IMR-90 (cell line): Measurements from ENCODE around the gene NIPAL3. TPM values are rescaled to one million over a fixed set of nuclear protein-coding genes. Genes with fewer than 3 reads are reported as not detected.

ENCODE experiments used
- ATAC-seq: fragments of 200-7000 bp; cut with Tn5 transposase; 2 replicates; pipeline ENCODE4 v1.9.1; 2020; ENCODE audit warnings: low read depth, mild to moderate bottlenecking, moderate library complexity
- BruUV-seq: library from RNA; stranded (reverse); fragments of 400-500 nt; replicated peaks from 2 replicates; lab custom pipeline; 2021; lab: Mats Ljungman, UMichigan
- CTCF ChIA-PET: fragments of 300-600 bp; formaldehyde crosslinking; extraction: SDS; loops from one replicate; lab custom pipeline; 2021; ENCODE audit warnings: antibody characterized with exemption; lab: Yijun Ruan, JAX
- POLR2A ChIA-PET: fragments of 300-600 bp; sonication (Branson Sonifier 250); formaldehyde crosslinking; loops from one replicate; lab custom pipeline; 2022; ENCODE audit warnings: antibody characterized with exemption; ENCODE audit not compliant: unreplicated experiment; lab: Charles Lee
- DNase-seq: peaks from one replicate; pipeline ENCODE4 v3.0.0; 2013
- H2AFZ ChIP-seq: replicated peaks from 2 replicates; pipeline ENCODE3; 2013; ENCODE audit warnings: low read length, mild to moderate bottlenecking; ENCODE audit not compliant: poor library complexity
- H2AK5ac ChIP-seq: 2 replicates; pipeline ENCODE4 v1.6.1; 2013; ENCODE audit warnings: low read depth, low read length, inconsistent platforms
- H2AK9ac ChIP-seq: replicated peaks from 2 replicates; pipeline ENCODE3; 2013; ENCODE audit warnings: mild to moderate bottlenecking, low read depth, low read length, moderate library complexity; ENCODE audit not compliant: poor library complexity
- H2BK120ac ChIP-seq: 2 replicates; pipeline ENCODE4 v1.6.1; 2013; ENCODE audit warnings: low read depth, low read length, inconsistent platforms
- H2BK15ac ChIP-seq: 3 replicates; pipeline ENCODE4 v1.6.1; 2013; ENCODE audit warnings: low read depth, low read length, inconsistent platforms
- H2BK20ac ChIP-seq: 2 replicates; pipeline ENCODE4 v1.6.1; 2013; ENCODE audit warnings: low read depth, mild to moderate bottlenecking, inconsistent platforms, low read length, moderate library complexity
- H2BK5ac ChIP-seq: 2 replicates; pipeline ENCODE4 v1.6.1; 2013; ENCODE audit warnings: mild to moderate bottlenecking, low read depth, low read length, inconsistent platforms; ENCODE audit not compliant: poor library complexity, severe bottlenecking
- H3K14ac ChIP-seq: replicated peaks from 2 replicates; pipeline ENCODE4 v1.6.1; 2013; ENCODE audit warnings: low read depth, low read length, inconsistent platforms
- H3K18ac ChIP-seq: 2 replicates; pipeline ENCODE4 v1.6.1; 2013; ENCODE audit warnings: low read depth, low read length, control low read depth
- H3K23ac ChIP-seq: 2 replicates; pipeline ENCODE4 v1.6.1; 2013; ENCODE audit warnings: low read depth, low read length, inconsistent platforms
- H3K27ac ChIP-seq: 2 replicates; pipeline ENCODE4 v1.5.1; 2013; ENCODE audit warnings: mild to moderate bottlenecking, control low read depth, low read length; ENCODE audit not compliant: insufficient read depth
- H3K27me3 ChIP-seq: 2 replicates; pipeline ENCODE4 v1.6.1; 2013; ENCODE audit warnings: low read length; ENCODE audit not compliant: control insufficient read depth, insufficient read depth
- H3K36me3 ChIP-seq: 2 replicates; pipeline ENCODE4 v1.6.1; 2013; ENCODE audit warnings: low read length, mixed read lengths; ENCODE audit not compliant: control insufficient read depth, insufficient read depth
- H3K4ac ChIP-seq: 2 replicates; pipeline ENCODE4 v1.6.1; 2013; ENCODE audit warnings: low read depth, low read length, inconsistent platforms
- H3K4me1 ChIP-seq: 2 replicates; pipeline ENCODE4 v1.6.1; 2013; ENCODE audit warnings: low read length, mixed read lengths; ENCODE audit not compliant: control insufficient read depth, insufficient read depth
- H3K4me2 ChIP-seq: 2 replicates; pipeline ENCODE4 v1.6.1; 2013; ENCODE audit warnings: low read depth, mild to moderate bottlenecking, control low read depth, low read length, moderate library complexity
- H3K4me3 ChIP-seq: 2 replicates; pipeline ENCODE4 v1.5.1; 2013; ENCODE audit warnings: low read depth, mild to moderate bottlenecking, control low read depth, low read length, moderate library complexity; ENCODE audit not compliant: insufficient read depth
- H3K56ac ChIP-seq: 2 replicates; pipeline ENCODE4 v1.6.1; 2013; ENCODE audit warnings: low read length, inconsistent platforms; ENCODE audit not compliant: insufficient read depth; ENCODE audit errors: extremely low read depth
- H3K79me1 ChIP-seq, 2 experiments: 2 replicates each; pipeline ENCODE4 v1.6.1; 2013; ENCODE audit warnings: low read length in 2 of 2, inconsistent platforms in 1 of 2, low read depth in 1 of 2
- H3K9ac ChIP-seq: 2 replicates; pipeline ENCODE4 v1.6.1; 2013; ENCODE audit warnings: low read depth, low read length, control low read depth
- H3K9me1 ChIP-seq: 2 replicates; pipeline ENCODE4 v1.6.1; 2013; ENCODE audit warnings: low read length, inconsistent platforms; ENCODE audit not compliant: insufficient read depth
- H3K9me3 ChIP-seq: 2 replicates; pipeline ENCODE4 v1.6.1; 2013; ENCODE audit warnings: low read length; ENCODE audit not compliant: control insufficient read depth, insufficient read depth
- H4K20me1 ChIP-seq: 2 replicates; pipeline ENCODE4 v1.6.1; 2013; ENCODE audit warnings: low read length, inconsistent platforms; ENCODE audit not compliant: insufficient read depth
- H4K5ac ChIP-seq: 2 replicates; pipeline ENCODE4 v1.6.1; 2013; ENCODE audit warnings: mild to moderate bottlenecking, low read depth, low read length, control low read depth
- H4K8ac ChIP-seq, 2 experiments: 2 replicates each; pipeline ENCODE4 v1.6.1; 2013; ENCODE audit warnings: low read depth in 2 of 2, low read length in 2 of 2, control low read depth in 1 of 2, inconsistent platforms in 1 of 2
- H4K91ac ChIP-seq: 2 replicates; pipeline ENCODE4 v1.6.1; 2013; ENCODE audit warnings: low read depth, low read length, inconsistent platforms; ENCODE audit not compliant: insufficient read depth
- BHLHE40 ChIP-seq: fragments of 150-350 bp; IDR thresholded peaks from 2 replicates; pipeline ENCODE4 v1.6.1; 2016; ENCODE audit warnings: mild to moderate bottlenecking, low read depth, low read length
- CEBPB ChIP-seq: IDR thresholded peaks from 2 replicates; pipeline ENCODE4 v1.6.1; 2012; ENCODE audit warnings: low read depth, low read length, improper control_type of control experiment
- CHD1 ChIP-seq: IDR thresholded peaks from 2 replicates; pipeline ENCODE4 v1.6.1; 2012; ENCODE audit warnings: low read depth, low read length, improper control_type of control experiment
- CTCF ChIP-seq: conservative IDR thresholded peaks from 2 replicates; pipeline ENCODE4 v1.5.1; 2012; ENCODE audit warnings: mild to moderate bottlenecking, low read depth, low read length, improper control_type of control experiment
- FOS ChIP-seq: fragments of 150-350 bp; IDR thresholded peaks from 2 replicates; pipeline ENCODE4 v1.6.1; 2016; ENCODE audit warnings: low read depth, low read length
- MAFK ChIP-seq: IDR thresholded peaks from 2 replicates; pipeline ENCODE4 v1.6.1; 2012; ENCODE audit warnings: low read depth, low read length, improper control_type of control experiment
- MAZ ChIP-seq: IDR thresholded peaks from 2 replicates; pipeline ENCODE4 v1.6.1; 2012; ENCODE audit warnings: low read depth, mild to moderate bottlenecking, low read length, improper control_type of control experiment, moderate library complexity, borderline replicate concordance
- MXI1 ChIP-seq: IDR thresholded peaks from 2 replicates; pipeline ENCODE4 v1.6.1; 2012; ENCODE audit warnings: low read depth, mild to moderate bottlenecking, low read length, moderate library complexity, borderline replicate concordance
- NFE2L2 ChIP-seq: fragments of 150-350 bp; IDR thresholded peaks from 2 replicates; pipeline ENCODE4 v1.6.1; 2016; ENCODE audit warnings: low read depth, mild to moderate bottlenecking, low read length
- POLR2A ChIP-seq: IDR thresholded peaks from 2 replicates; pipeline ENCODE4 v1.6.1; 2012; ENCODE audit warnings: mild to moderate bottlenecking, low read depth, low read length
- RAD21 ChIP-seq: IDR thresholded peaks from 2 replicates; pipeline ENCODE4 v1.6.1; 2012; ENCODE audit warnings: low read length, improper control_type of control experiment
- RCOR1 ChIP-seq: IDR thresholded peaks from 2 replicates; pipeline ENCODE4 v1.6.1; 2012; ENCODE audit warnings: mild to moderate bottlenecking, low read length, improper control_type of control experiment; ENCODE audit not compliant: insufficient replicate concordance
- RFX5 ChIP-seq: IDR thresholded peaks from 2 replicates; pipeline ENCODE4 v1.8.0; 2012; ENCODE audit warnings: low read depth, mild to moderate bottlenecking, low read length, moderate library complexity
- SMC3 ChIP-seq: fragments of 150-350 bp; IDR thresholded peaks from 2 replicates; pipeline ENCODE4 v1.6.1; 2016; ENCODE audit warnings: low read depth, mild to moderate bottlenecking, antibody characterized with exemption, low read length, moderate library complexity
- WGBS, 2 experiments: methylation state at CpG; one replicate each; pipeline versions ENCODE4 v1.1.5 to v1.1.7; 2013; ENCODE audit warnings: missing lambda C conversion rate in 2 of 2; ENCODE audit not compliant: insufficient read length in 1 of 2; ENCODE audit errors: extremely low coverage in 2 of 2; 5-methylcytosine and 5-hydroxymethylcytosine counted together
- dilution Hi-C: fragments of 300-500 bp; cut with HindIII; formaldehyde crosslinking; loops from one replicate; pipeline ENCODE4 v1.14.3; 2018; ENCODE audit warnings: low sequenced_read_pairs; ENCODE audit not compliant: unreplicated experiment
- in situ Hi-C: fragments of 300-500 bp; cut with MboI; formaldehyde crosslinking; loops from 3 replicates; pipeline ENCODE4 v1.14.3; 2019; ENCODE audit warnings: low sequenced_read_pairs, inconsistent platforms, mixed read lengths
- intact Hi-C: fragments of 100-400 bp; cut with micrococcal nuclease; formaldehyde crosslinking; loops from 2 replicates; pipeline ENCODE4 v1.10.0; 2022
- polyA plus RNA-seq, 3 experiments: library from polyadenylated mRNA; depleted of rRNA; stranded (reverse); fragments of >200 nt; gene quantifications; 2 replicates each; pipeline ENCODE4 v1.2.3, GENCODE V29; 2012; ENCODE audit warnings: low replicate concordance in 1 of 3
- total RNA-seq: library from RNA; depleted of rRNA; stranded (reverse); fragments of >200 nt; gene quantifications from 2 replicates; pipeline ENCODE4 v1.2.3, GENCODE V29; 2012
- TF ChIP-seq, protein P1 (sequence below): fragments of 150-350 bp; IDR thresholded peaks from 2 replicates; pipeline ENCODE4 v1.6.1; 2017; ENCODE audit warnings: mild to moderate bottlenecking, antibody characterized with exemption, low read length, low read depth
- TF ChIP-seq, protein P2 (sequence below): fragments of 150-350 bp; IDR thresholded peaks from 2 replicates; pipeline ENCODE4 v1.6.1; 2016; ENCODE audit warnings: low read depth, mild to moderate bottlenecking, low read length, moderate library complexity, borderline replicate concordance

The NIPAL3 gene
- total and polyA plus RNA-seq, 2 of the 4 experiments (the other 2 are of a cell fraction): 55.0 to 123 TPM

DNA sequence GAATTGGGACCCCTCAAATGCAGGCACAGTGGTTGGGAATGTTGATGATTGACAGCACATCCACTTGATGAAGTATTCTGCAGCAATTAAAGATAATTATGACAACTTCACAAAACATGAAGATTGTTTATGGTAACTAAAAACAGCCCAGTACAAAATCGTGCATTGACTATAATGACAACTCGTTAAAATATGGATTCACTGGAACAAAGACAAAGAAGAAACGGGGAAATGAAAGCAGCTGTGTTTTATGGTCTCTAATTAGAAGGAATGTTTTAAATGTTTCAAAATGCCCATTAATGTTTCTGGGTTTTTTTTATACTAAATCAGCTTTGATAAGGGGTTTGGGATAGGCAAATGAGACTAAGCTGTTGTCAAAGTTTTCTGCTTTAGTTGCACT is 36.1 kb downstream of the NIPAL3 start:
- WGBS, 2 experiments: no CpG with 5 or more reads among the region's 3 CpGs
- H2BK20ac ChIP-seq: no peak overlapping the region
- no peak overlapping the region for H2BK5ac ChIP-seq
- no TSS peak for BruUV-seq
- H3K14ac ChIP-seq: no peak overlapping the region
- no peaks in the 10 kb centered on the region for H3K27me3 ChIP-seq
- H3K9me1 ChIP-seq: peaks cover 11% of the 10 kb centered on the region; the same call in 1 of the 2 replicates
- no peak overlapping the region for H3K23ac ChIP-seq
- no peak for DNase-seq
- H3K9ac ChIP-seq: no peak overlapping the region
- dilution Hi-C loops (no loop called here), intact Hi-C loops (no loop called here), in situ Hi-C loops (no loop called here)
- H4K5ac ChIP-seq: no peak overlapping the region
- no peak overlapping the region for H2AK5ac ChIP-seq
- no peak overlapping the region for H2BK120ac ChIP-seq
- no peak overlapping the region for H3K56ac ChIP-seq
- TF ChIP-seq MXI1 (no peak), RAD21 (no peak), RFX5 (no peak), FOS (no peak), POLR2A (no peak), CTCF (no peak), MAZ (no peak), BHLHE40 (no peak), SMC3 (no peak), CHD1 (no peak), RCOR1 (no peak), NFE2L2 (no peak), MAFK (no peak), CEBPB (no peak)
- TF ChIP-seq, protein P1, sequence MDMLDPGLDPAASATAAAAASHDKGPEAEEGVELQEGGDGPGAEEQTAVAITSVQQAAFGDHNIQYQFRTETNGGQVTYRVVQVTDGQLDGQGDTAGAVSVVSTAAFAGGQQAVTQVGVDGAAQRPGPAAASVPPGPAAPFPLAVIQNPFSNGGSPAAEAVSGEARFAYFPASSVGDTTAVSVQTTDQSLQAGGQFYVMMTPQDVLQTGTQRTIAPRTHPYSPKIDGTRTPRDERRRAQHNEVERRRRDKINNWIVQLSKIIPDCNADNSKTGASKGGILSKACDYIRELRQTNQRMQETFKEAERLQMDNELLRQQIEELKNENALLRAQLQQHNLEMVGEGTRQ: no peak
- TF ChIP-seq, protein P2, sequence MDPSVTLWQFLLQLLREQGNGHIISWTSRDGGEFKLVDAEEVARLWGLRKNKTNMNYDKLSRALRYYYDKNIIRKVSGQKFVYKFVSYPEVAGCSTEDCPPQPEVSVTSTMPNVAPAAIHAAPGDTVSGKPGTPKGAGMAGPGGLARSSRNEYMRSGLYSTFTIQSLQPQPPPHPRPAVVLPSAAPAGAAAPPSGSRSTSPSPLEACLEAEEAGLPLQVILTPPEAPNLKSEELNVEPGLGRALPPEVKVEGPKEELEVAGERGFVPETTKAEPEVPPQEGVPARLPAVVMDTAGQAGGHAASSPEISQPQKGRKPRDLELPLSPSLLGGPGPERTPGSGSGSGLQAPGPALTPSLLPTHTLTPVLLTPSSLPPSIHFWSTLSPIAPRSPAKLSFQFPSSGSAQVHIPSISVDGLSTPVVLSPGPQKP: no peak
- H3K4me1 ChIP-seq: no peaks in the 10 kb centered on the region
- no peak overlapping the region for H2AFZ ChIP-seq
- no peaks in the 10 kb centered on the region; a peak in 2 of 4 replicates for H3K79me1 ChIP-seq
- no peak overlapping the region for H3K18ac ChIP-seq
- H2BK15ac ChIP-seq: no peak overlapping the region
- H3K4ac ChIP-seq: no peak overlapping the region
- H3K4me3 ChIP-seq: no peak overlapping the region
- H4K20me1 ChIP-seq: no peaks in the 10 kb centered on the region
- no peak for ATAC-seq
- no peak overlapping the region for H3K27ac ChIP-seq
- H4K8ac ChIP-seq: no peak overlapping the region
- POLR2A ChIA-PET: no interaction called here
- H3K4me2 ChIP-seq: no peak overlapping the region
- no peak overlapping the region for H4K91ac ChIP-seq
- H3K9me3 ChIP-seq: no peaks in the 10 kb centered on the region
- CTCF ChIA-PET: interaction anchor here (0.7 to 0.8 kb wide), 2 partner anchors 8 to 16 kb away, joined by 3 to 6 read pairs; no protein-coding TSS in a partner anchor
- H3K36me3 ChIP-seq: peaks cover 39% of the 10 kb centered on the region
- H2AK9ac ChIP-seq: no peak overlapping the region
